Kidney (tissue), 14 donors: ENCODE results near the gene HTR6. TPM values are rescaled to one million over a fixed set of nuclear protein-coding genes. Genes with fewer than 3 reads are reported as not detected.
"Not testable (repeated sequence)": the region's sequence is repeated elsewhere in the genome, so short reads cannot be mapped to it uniquely, and the experiment has no call there.

Source experiments
- DNase-seq, 5 donors: peaks; one replicate each; pipeline ENCODE4 v3.0.0-alpha.2; 2013 to 2020
- FAIRE-seq: peaks from 2 replicates; lab custom pipeline; 2012; peaks lifted over from hg19 to GRCh38; lab: Jason Lieb, UNC
- H3K27ac ChIP-seq, 2 donors: one replicate each; pipeline ENCODE4 v1.7.0; 2013; ENCODE audit warnings: low read depth in 2 of 2, low read length in 2 of 2, inconsistent platforms in 1 of 2
- H3K27me3 ChIP-seq: one replicate; pipeline ENCODE4 v1.7.1; 2013; ENCODE audit warnings: low read length, inconsistent platforms; ENCODE audit not compliant: control insufficient read depth, insufficient read depth
- H3K36me3 ChIP-seq, 3 donors: one replicate each; pipeline versions ENCODE4 v1.7.0 to v1.7.1; 2013; ENCODE audit warnings: low read length in 3 of 3, control low read depth in 1 of 3, inconsistent platforms in 1 of 3; ENCODE audit not compliant: insufficient read depth in 3 of 3, control insufficient read depth in 2 of 3
- H3K4me1 ChIP-seq, 3 donors: one replicate each; pipeline versions ENCODE4 v1.7.0 to v1.7.1; 2013; ENCODE audit warnings: low read length in 3 of 3, inconsistent platforms in 1 of 3, low read depth in 1 of 3; ENCODE audit not compliant: control insufficient read depth in 2 of 3, insufficient read depth in 2 of 3
- H3K4me3 ChIP-seq, 3 donors: one replicate each; pipeline versions ENCODE4 v1.7.0 to v1.8.1; 2013; ENCODE audit warnings: low read length in 3 of 3, control low read depth in 1 of 3, inconsistent platforms in 1 of 3
- H3K9ac ChIP-seq, 3 donors: one replicate each; pipeline versions ENCODE4 v1.7.0 to v1.7.1; 2013; ENCODE audit warnings: low read length in 3 of 3, control low read depth in 1 of 3, inconsistent platforms in 1 of 3
- H3K9me3 ChIP-seq, 3 donors: one replicate each; pipeline versions ENCODE4 v1.7.0 to v1.7.1; 2013; ENCODE audit warnings: low read length in 3 of 3, control low read depth in 1 of 3, inconsistent platforms in 1 of 3; ENCODE audit not compliant: control insufficient read depth in 2 of 3, insufficient read depth in 1 of 3
- intact Hi-C: fragments of 100-400 bp; cut with DNase I; formaldehyde crosslinking; loops from one replicate; pipeline ENCODE4 v1.11.1; 2022
- polyA plus RNA-seq: library from polyadenylated mRNA; stranded (reverse); fragments of 350-450 nt; fragmentation: Illumina TruSeq; extraction: RNeasy Lipid Tissue Mini Kit (QIAGEN cat#74804); gene quantifications from one replicate; pipeline ENCODE4 v1.2.3, GENCODE V29; 2014; ENCODE audit warnings: low read depth, low replicate concordance; ENCODE audit not compliant: insufficient read depth
- total RNA-seq: library from RNA; stranded (reverse); fragmentation: NEBNext Ultra II Directional; extraction: Animal tissue kit (Norgen Biotek cat#: 25700); gene quantifications from one replicate; pipeline ENCODE4 v1.2.1, GENCODE V29; 2021
- TF ChIP-seq, protein P1 (sequence below): IDR thresholded peaks from 3 replicates; pipeline ENCODE4 v1.5.1; 2012; ENCODE audit warnings: mild to moderate bottlenecking, moderate library complexity, borderline replicate concordance; ENCODE audit not compliant: insufficient read depth; ENCODE audit errors: extremely low read depth
- donor health status: control.
- donor health status: control.
- donor health status: control.
- donor health status: control.
- donor health status: control.
- donor health status: DM: yes; HTN: yes; CAD: no.
- donor health status: Normal renal cell carcinoma (clear cell type).

The HTR6 gene
- total and polyA plus RNA-seq, 2 donors from 2014 or later, result not detected

- intact Hi-C loops, result no loop called here
- Histone ChIP-seq H3K9ac (no peak overlapping the region), H3K27ac (no peak overlapping the region), H3K36me3 (peaks cover 0 to 3% (median 0%) of the 10 kb centered on the region in 3 donors), H3K27me3 (no peaks in the 10 kb centered on the region), H3K4me3 (no peak overlapping the region), H3K4me1 (no peaks in the 10 kb centered on the region), H3K9me3 (no peaks in the 10 kb centered on the region)
- TF ChIP-seq, protein P1, sequence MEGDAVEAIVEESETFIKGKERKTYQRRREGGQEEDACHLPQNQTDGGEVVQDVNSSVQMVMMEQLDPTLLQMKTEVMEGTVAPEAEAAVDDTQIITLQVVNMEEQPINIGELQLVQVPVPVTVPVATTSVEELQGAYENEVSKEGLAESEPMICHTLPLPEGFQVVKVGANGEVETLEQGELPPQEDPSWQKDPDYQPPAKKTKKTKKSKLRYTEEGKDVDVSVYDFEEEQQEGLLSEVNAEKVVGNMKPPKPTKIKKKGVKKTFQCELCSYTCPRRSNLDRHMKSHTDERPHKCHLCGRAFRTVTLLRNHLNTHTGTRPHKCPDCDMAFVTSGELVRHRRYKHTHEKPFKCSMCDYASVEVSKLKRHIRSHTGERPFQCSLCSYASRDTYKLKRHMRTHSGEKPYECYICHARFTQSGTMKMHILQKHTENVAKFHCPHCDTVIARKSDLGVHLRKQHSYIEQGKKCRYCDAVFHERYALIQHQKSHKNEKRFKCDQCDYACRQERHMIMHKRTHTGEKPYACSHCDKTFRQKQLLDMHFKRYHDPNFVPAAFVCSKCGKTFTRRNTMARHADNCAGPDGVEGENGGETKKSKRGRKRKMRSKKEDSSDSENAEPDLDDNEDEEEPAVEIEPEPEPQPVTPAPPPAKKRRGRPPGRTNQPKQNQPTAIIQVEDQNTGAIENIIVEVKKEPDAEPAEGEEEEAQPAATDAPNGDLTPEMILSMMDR, result no peak
- FAIRE-seq, result no peak
- DNase-seq, result no peak
These were observed 31.6 kb upstream of the HTR6 start for GRCh38 chr1:19633106-19633505.

GRCh38 chr1:19635064-19635463, 29.6 kb upstream of the HTR6 start:
- DNase-seq, H3K9me3 ChIP-seq, H3K4me1 ChIP-seq, H3K9ac ChIP-seq, intact Hi-C loops, H3K4me3 ChIP-seq, FAIRE-seq, H3K27me3 ChIP-seq, H3K36me3 ChIP-seq, H3K27ac ChIP-seq: not testable (repeated sequence)

DNA sequence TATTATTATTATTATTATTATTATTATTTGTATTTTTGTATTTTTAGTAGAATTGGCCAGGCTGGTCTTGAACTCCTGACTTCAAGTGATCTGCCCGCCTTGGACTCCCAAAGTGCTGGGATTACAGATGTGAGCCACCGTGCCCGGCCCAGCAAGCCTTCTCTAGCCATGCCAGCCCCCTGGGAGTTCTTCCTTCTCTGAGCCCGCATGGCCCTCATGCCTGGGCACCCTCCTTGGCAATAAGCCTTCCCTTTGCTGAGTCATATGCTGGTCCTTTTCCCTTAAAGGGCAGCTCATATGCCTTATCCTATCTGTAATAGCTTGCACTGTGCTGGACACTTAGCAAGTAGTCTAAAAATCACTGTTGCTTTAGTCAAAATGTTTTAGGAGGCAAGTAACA, 29.0 kb upstream of the HTR6 start:
- TF ChIP-seq, protein P1, result no peak
- Histone ChIP-seq H3K9ac (no peak overlapping the region), H3K27me3 (no peaks in the 10 kb centered on the region), H3K4me1 (peaks cover 0 to 6% (median 2%) of the 10 kb centered on the region in 3 donors), H3K27ac (no peak overlapping the region), H3K36me3 (no peaks in the 10 kb centered on the region), H3K9me3 (no peaks in the 10 kb centered on the region), H3K4me3 (no peak overlapping the region)
- DNase-seq (no peak), FAIRE-seq (no peak)
- intact Hi-C loops, result no loop called here

GRCh38 chr1:19636065-19636464, 28.6 kb upstream of the HTR6 start:
- Histone ChIP-seq H3K9me3 (no peaks in the 10 kb centered on the region), H3K27ac (no peak overlapping the region), H3K4me3 (no peak overlapping the region), H3K9ac (no peak overlapping the region), H3K27me3 (no peaks in the 10 kb centered on the region), H3K4me1 (peaks cover 0 to 9% (median 6%) of the 10 kb centered on the region in 3 donors), H3K36me3 (no peaks in the 10 kb centered on the region)
- TF ChIP-seq, protein P1, result no peak
- FAIRE-seq (no peak), DNase-seq (no peak)
- intact Hi-C loops, result no loop called here

DNA sequence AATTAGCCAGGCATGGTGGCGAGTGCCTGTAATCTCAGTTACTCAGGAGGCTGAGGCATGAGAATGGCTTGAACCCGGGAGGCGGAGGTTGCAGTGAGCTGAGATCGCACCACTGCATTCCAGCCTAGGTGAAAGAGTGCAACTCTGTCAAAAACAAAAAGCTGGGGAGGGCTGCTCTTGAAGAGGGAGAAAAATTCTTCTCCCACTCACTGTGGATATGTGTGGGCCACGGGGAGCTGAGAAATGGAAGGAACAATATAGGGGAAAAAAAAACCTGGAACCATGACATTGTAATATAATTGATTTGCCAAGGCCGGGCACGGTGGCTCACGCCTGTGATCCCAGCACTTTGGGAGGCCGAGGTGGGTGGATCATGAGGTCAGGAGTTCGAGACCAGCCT, 27.9 kb upstream of the HTR6 start:
- H3K9me3 ChIP-seq, FAIRE-seq, intact Hi-C loops, H3K27me3 ChIP-seq, H3K9ac ChIP-seq, H3K4me3 ChIP-seq, H3K36me3 ChIP-seq, H3K27ac ChIP-seq, DNase-seq: not testable (repeated sequence)
- H3K4me1 ChIP-seq, result peaks cover 0 to 12% (median 6%) of the 10 kb centered on the region in 3 donors
